CD4-positive, alpha-beta memory T cell (primary cell): Measurements from ENCODE around the gene SUPT16H. TPM values are rescaled to one million over a fixed set of nuclear protein-coding genes. Genes with fewer than 3 reads are reported as not detected.
"Not testable (repeated sequence)": the region's sequence is repeated elsewhere in the genome, so short reads cannot be mapped to it uniquely, and the experiment has no call there.

ENCODE experiments used
- CTCF ChIA-PET: fragments of 350-600 bp; sonication (Branson Sonifier 250); formaldehyde crosslinking; loops from one replicate; lab custom pipeline; 2021; ENCODE audit warnings: inconsistent platforms; ENCODE audit not compliant: partially characterized antibody; lab: Charles Lee
- POLR2A ChIA-PET: fragments of 350-600 bp; sonication (Branson Sonifier 250); formaldehyde crosslinking; loops from one replicate; lab custom pipeline; 2021; ENCODE audit not compliant: partially characterized antibody; lab: Charles Lee
- DNase-seq, 5 donors: peaks; one replicate each; pipeline versions ENCODE4 v3.0.0 to v3.0.0-alpha.2; 2020 to 2022; ENCODE audit warnings: mixed read lengths in 1 of 5
- H3K27ac ChIP-seq: one replicate; pipeline ENCODE4 v1.7.0; 2013; ENCODE audit warnings: low read depth, low read length
- H3K27me3 ChIP-seq: 2 replicates; pipeline ENCODE4 v1.7.0; 2013; ENCODE audit warnings: mild to moderate bottlenecking, low read length, moderate library complexity; ENCODE audit not compliant: insufficient read depth
- H3K36me3 ChIP-seq: 2 replicates; pipeline ENCODE4 v1.7.0; 2013; ENCODE audit warnings: mild to moderate bottlenecking, low read length, moderate library complexity; ENCODE audit not compliant: insufficient read depth
- H3K4me1 ChIP-seq: 2 replicates; pipeline ENCODE4 v1.7.0; 2013; ENCODE audit warnings: mild to moderate bottlenecking, low read length, moderate library complexity; ENCODE audit not compliant: insufficient read depth
- H3K4me3 ChIP-seq, 2 donors: one replicate each; pipeline ENCODE4 v1.7.0; 2013; ENCODE audit warnings: low read length in 2 of 2, mild to moderate bottlenecking in 1 of 2
- H3K9me3 ChIP-seq, 2 donors: one replicate each; pipeline ENCODE4 v1.7.0; 2013; ENCODE audit warnings: low read length in 2 of 2, control low read depth in 1 of 2; ENCODE audit not compliant: control insufficient read depth in 1 of 2
- H3K27ac Mint-ChIP-seq, 7 donors: one replicate each; pipeline ENCODE4 v1.8.0; 2020 to 2021; ENCODE audit warnings: mixed read lengths in 7 of 7, mild to moderate bottlenecking in 6 of 7, inconsistent platforms in 3 of 7, moderate library complexity in 3 of 7
- H3K27me3 Mint-ChIP-seq, 2 donors: one replicate each; pipeline ENCODE4 v1.8.0; 2020 to 2021; ENCODE audit warnings: mixed read lengths in 2 of 2
- H3K36me3 Mint-ChIP-seq, 2 donors: one replicate each; pipeline ENCODE4 v1.8.0; 2020 to 2021; ENCODE audit warnings: mixed read lengths in 2 of 2, inconsistent platforms in 1 of 2, mild to moderate bottlenecking in 1 of 2
- H3K4me1 Mint-ChIP-seq, 4 donors: one replicate each; pipeline ENCODE4 v1.8.0; 2020 to 2021; ENCODE audit warnings: mixed read lengths in 4 of 4, mild to moderate bottlenecking in 1 of 4
- H3K4me3 Mint-ChIP-seq, 8 donors: one replicate each; pipeline ENCODE4 v1.8.0; 2020 to 2021; ENCODE audit warnings: mixed read lengths in 8 of 8, mild to moderate bottlenecking in 7 of 8, moderate library complexity in 6 of 8, inconsistent platforms in 3 of 8
- H3K9me3 Mint-ChIP-seq, 8 donors: one replicate each; pipeline ENCODE4 v1.8.0; 2020 to 2021; ENCODE audit warnings: mixed read lengths in 8 of 8, mild to moderate bottlenecking in 5 of 8, inconsistent platforms in 3 of 8, moderate library complexity in 1 of 8
- intact Hi-C: fragments of 100-400 bp; cut with micrococcal nuclease; formaldehyde crosslinking; loops from one replicate; pipeline ENCODE4 v1.15.1; 2023
- polyA plus RNA-seq, 2 donors: library from polyadenylated mRNA; unstranded; fragments of 300-500 nt; fragmentation: Illumina TruSeq; gene quantifications; one replicate each; pipeline ENCODE4 v1.2.3, GENCODE V29; 2021
- total RNA-seq, 2 experiments: library from RNA; stranded (reverse); gene quantifications; one replicate each; pipeline ENCODE4 v1.2.3, GENCODE V29; 2021

Gene SUPT16H
- total and polyA plus RNA-seq, 4 experiments from 2014 or later, result 60.6 to 87.2 (median 84.5) TPM

DNA sequence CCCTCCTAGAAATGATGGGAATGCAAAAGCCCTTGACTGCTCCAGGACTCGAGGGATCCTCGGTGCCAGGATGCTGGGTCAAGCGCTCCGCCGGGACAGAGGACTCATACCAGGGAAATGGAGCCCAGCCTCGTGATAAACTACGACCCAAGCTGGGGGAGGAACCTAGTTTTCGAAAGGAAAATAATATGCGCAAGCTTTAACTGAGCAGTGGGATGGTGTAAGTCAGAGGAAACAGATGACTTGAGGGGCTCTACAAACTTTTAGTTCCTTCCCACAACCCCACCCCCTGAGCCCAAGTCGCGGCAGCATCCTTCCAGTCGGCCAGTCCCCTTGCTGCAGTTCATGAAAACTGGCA, 654 bp upstream of the SUPT16H start:
- POLR2A ChIA-PET, result interaction anchor here (1.0 to 1.8 kb wide), 14 partner anchors 8 to 181 kb away, joined by 3 to 15 read pairs (median 5); partner anchors contain the start of genes CHD8, METTL3, RAB2B and TOX4
- CTCF ChIA-PET, result interaction anchor here (0.7 to 1.0 kb wide), 3 partner anchors 71 to 143 kb away, joined by 3 to 7 read pairs (median 3); partner anchors contain the start of gene CHD8
- Mint-ChIP-seq H3K4me1 (peaks cover 23 to 50% (median 38%) of the 10 kb centered on the region in 4 donors), H3K9me3 (no peaks in the 10 kb centered on the region), H3K27me3 (no peaks in the 10 kb centered on the region), H3K4me3 (peak overlapping the region; percentile 95 to 100 (median 97)), H3K36me3 (peaks cover 3 to 36% of the 10 kb centered on the region in 2 donors), H3K27ac (peak overlapping the region; percentile 96 to 100 (median 99))
- Histone ChIP-seq H3K4me3 (peak overlapping the region; percentile 98 to 99), H3K36me3 (peaks cover 15% of the 10 kb centered on the region), H3K27me3 (no peaks in the 10 kb centered on the region), H3K9me3 (no peaks in the 10 kb centered on the region), H3K4me1 (peaks cover 45% of the 10 kb centered on the region), H3K27ac (peak overlapping the region; percentile 82)
- intact Hi-C loops, result loop anchor here (1.0 to 5.0 kb wide), 8 partner anchors 52 to 702 kb away; partner anchors contain the start of genes CHD8, HNRNPC, METTL3 and RAB2B
- no peak for DNase-seq

DNA sequence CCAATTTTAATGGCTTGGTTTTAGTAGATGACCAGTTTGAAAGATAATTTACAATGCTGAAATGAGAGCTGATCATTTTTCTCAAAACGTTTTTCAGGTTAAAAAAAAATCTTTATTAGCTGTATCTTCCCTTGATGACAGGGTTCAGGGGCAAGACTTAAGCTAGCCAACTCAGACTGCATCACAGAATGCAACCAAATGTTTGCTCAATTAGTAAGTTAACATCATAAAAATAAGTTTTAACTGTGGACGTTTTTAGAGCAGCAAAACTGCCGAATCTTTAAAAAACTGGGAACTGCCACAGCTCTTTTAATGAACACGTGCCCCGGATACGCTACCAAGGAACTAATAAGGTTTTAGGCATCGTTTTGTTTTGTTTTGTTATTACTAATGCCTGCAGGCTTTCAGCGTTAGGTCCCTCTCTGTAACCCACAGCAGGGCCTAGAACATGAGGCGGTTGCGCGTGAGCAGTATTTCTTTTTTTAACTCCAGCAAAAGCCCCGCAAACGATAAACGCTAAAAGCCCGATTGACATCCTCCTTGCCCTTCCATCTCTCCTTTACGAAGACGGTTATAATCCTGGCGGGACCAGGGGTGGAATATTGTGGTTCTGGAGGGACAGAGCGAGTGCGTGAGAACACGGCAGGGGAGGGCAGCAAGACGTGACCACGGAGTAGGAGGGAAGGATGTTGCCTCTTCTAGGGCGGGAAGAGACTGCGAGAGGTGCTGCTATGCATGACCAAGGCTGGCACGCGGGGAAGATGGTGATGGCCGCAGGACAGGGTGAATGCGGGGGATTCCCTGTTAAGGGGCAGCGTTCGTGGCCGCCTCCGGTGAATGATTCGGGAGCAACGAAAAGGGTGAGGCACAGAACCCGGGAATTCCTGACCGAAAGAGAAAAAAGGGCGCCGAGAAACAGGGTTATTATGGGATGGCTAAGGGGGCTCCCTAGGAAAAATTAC, 652 bp downstream of the SUPT16H start:
- ChIA-PET CTCF (interaction anchor here (1.1 to 1.4 kb wide), 2 partner anchors 73 to 118 kb away, joined by 3 to 4 read pairs; partner anchors contain the start of gene CHD8), POLR2A (interaction anchor here (0.9 to 1.2 kb wide), 4 partner anchors 54 to 121 kb away, joined by 3 to 7 read pairs (median 6); partner anchors contain the start of genes CHD8, RAB2B and TOX4)
- intact Hi-C loops, result loop anchor here (5.0 kb wide), 1 partner anchor 701 kb away; the partner anchor contains the start of gene RNASE4
- peak overlapping the region; percentile 82 for H3K27ac ChIP-seq
- no peaks in the 10 kb centered on the region for H3K27me3 ChIP-seq
- H3K36me3 ChIP-seq, result peaks cover 9% of the 10 kb centered on the region
- peak overlapping the region; percentile 98 to 99 for H3K4me3 ChIP-seq
- H3K9me3 ChIP-seq, result no peaks in the 10 kb centered on the region
- Mint-ChIP-seq H3K9me3 (no peaks in the 10 kb centered on the region), H3K27me3 (no peaks in the 10 kb centered on the region), H3K36me3 (peaks cover 2 to 32% of the 10 kb centered on the region in 2 donors), H3K4me1 (peaks cover 26 to 57% (median 39%) of the 10 kb centered on the region in 4 donors), H3K4me3 (peak overlapping the region; percentile 95 to 100 (median 97)), H3K27ac (peak overlapping the region; percentile 96 to 100 (median 99))
- peak; percentile 4 to 74 (median 29) for DNase-seq
- H3K4me1 ChIP-seq, result peaks cover 50% of the 10 kb centered on the region

DNA sequence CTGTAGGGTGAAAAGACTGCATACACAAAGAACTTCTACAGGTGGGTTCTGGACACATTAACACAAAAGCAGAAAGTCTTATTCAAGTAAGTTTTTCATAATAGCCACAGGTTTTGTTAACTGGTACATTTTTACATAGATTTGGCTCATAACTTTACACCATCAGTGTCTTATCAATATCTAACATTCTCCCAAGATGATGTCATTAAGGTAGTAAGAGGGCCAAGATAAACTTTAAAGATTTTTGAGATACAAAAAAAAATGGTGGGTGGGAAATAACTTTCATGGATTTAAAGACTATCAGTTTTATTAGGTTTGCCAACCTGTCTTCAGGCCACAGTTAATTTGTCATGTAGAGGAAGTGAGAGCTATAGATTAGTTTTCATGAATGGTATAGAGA, 1.7 kb downstream of the SUPT16H start:
- CTCF ChIA-PET, result interaction anchor here (1.1 to 1.4 kb wide), 2 partner anchors 74 to 117 kb away, joined by 3 to 4 read pairs; partner anchors contain the start of gene CHD8
- H3K36me3 ChIP-seq, result peaks cover 4% of the 10 kb centered on the region
- H3K36me3 Mint-ChIP-seq, result peaks cover 0 to 39% of the 10 kb centered on the region in 2 donors
- peaks cover 26 to 64% (median 39%) of the 10 kb centered on the region in 4 donors for H3K4me1 Mint-ChIP-seq
- no peaks in the 10 kb centered on the region for H3K27me3 Mint-ChIP-seq
- H3K4me3 ChIP-seq, result no peak overlapping the region
- intact Hi-C loops, result loop anchor here (5.0 kb wide), 1 partner anchor 700 kb away; the partner anchor contains the start of gene RNASE4
- peak overlapping the region; percentile 64 to 99 (median 88) for H3K4me3 Mint-ChIP-seq
- H3K27ac Mint-ChIP-seq, result peak overlapping the region in 5 of 7 donors; percentile 31 to 99 (median 83)
- no peaks in the 10 kb centered on the region for H3K9me3 Mint-ChIP-seq
- POLR2A ChIA-PET, result interaction anchor here (0.9 to 1.2 kb wide), 3 partner anchors 55 to 120 kb away, joined by 3 to 7 read pairs (median 5); partner anchors contain the start of gene CHD8
- H3K4me1 ChIP-seq, result peaks cover 50% of the 10 kb centered on the region
- no peak for DNase-seq
- peak overlapping the region; percentile 9 for H3K27ac ChIP-seq
- no peaks in the 10 kb centered on the region for H3K9me3 ChIP-seq
- H3K27me3 ChIP-seq, result no peaks in the 10 kb centered on the region

DNA sequence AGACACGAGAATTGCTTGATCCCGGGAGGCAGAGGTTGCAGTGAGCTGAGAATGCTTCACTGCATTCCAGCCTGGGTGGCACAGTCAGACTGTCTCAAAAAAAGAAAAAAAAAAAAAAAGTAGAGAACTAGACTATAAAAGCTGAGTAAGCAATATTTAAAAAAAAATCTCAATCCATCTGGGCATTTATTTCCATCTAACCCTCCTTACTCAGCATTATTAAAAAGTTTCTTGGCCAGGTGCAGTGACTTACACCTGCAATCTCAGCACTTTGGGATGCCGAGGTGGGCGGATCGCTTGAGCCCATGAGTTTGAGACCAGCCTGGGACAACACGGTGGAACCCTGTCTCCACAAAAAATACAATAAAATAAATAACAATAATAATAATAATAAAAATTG, 4.5 kb downstream of the SUPT16H start:
- H3K27ac ChIP-seq, result no peak overlapping the region
- Mint-ChIP-seq H3K36me3 (peaks cover 0 to 39% of the 10 kb centered on the region in 2 donors), H3K4me3 (no peak overlapping the region), H3K9me3 (no peaks in the 10 kb centered on the region), H3K27ac (no peak overlapping the region), H3K27me3 (no peaks in the 10 kb centered on the region), H3K4me1 (peaks cover 24 to 60% (median 36%) of the 10 kb centered on the region in 4 donors)
- intact Hi-C loops, result no loop called here
- no peaks in the 10 kb centered on the region for H3K27me3 ChIP-seq
- H3K4me1 ChIP-seq, result peaks cover 41% of the 10 kb centered on the region
- POLR2A ChIA-PET, result no interaction called here
- no peak overlapping the region for H3K4me3 ChIP-seq
- H3K9me3 ChIP-seq, result no peaks in the 10 kb centered on the region
- H3K36me3 ChIP-seq, result no peaks in the 10 kb centered on the region
- CTCF ChIA-PET, result no interaction called here
- DNase-seq, result no peak

DNA sequence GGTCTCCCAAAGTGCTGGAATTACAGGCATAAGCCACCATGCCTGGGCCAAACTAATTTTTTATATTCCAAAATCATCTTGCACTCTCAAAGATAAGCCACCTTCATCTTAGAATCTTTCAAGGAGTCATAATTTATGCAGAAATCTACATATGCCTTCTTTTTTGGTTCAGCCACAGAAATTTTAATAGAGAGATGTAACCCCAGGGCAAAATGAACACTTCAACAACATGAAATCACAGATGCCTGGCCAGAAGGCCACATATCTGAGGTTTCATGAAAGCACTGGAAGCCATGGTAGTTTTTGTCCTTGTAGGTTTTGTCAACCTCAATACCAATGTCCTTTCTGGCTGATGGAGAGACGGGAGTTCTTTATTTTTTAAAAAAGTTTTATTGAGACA, 9.8 kb downstream of the SUPT16H start:
- H3K36me3 ChIP-seq, result peaks cover 28% of the 10 kb centered on the region
- H3K9me3 Mint-ChIP-seq, result no peaks in the 10 kb centered on the region
- H3K4me3 Mint-ChIP-seq, result no peak overlapping the region
- POLR2A ChIA-PET, result no interaction called here
- intact Hi-C loops, result no loop called here
- no peak overlapping the region for H3K27ac ChIP-seq
- peaks cover 6 to 20% (median 10%) of the 10 kb centered on the region in 4 donors for H3K4me1 Mint-ChIP-seq
- no peak for DNase-seq
- H3K27ac Mint-ChIP-seq, result peak overlapping the region in 3 of 7 donors; percentile 7 to 35 (median 18)
- no peaks in the 10 kb centered on the region for H3K27me3 Mint-ChIP-seq
- peaks cover 3% of the 10 kb centered on the region for H3K4me1 ChIP-seq
- CTCF ChIA-PET, result no interaction called here
- H3K4me3 ChIP-seq, result no peak overlapping the region
- peaks cover 20 to 53% of the 10 kb centered on the region in 2 donors for H3K36me3 Mint-ChIP-seq
- H3K9me3 ChIP-seq, result no peaks in the 10 kb centered on the region
- H3K27me3 ChIP-seq, result no peaks in the 10 kb centered on the region

DNA sequence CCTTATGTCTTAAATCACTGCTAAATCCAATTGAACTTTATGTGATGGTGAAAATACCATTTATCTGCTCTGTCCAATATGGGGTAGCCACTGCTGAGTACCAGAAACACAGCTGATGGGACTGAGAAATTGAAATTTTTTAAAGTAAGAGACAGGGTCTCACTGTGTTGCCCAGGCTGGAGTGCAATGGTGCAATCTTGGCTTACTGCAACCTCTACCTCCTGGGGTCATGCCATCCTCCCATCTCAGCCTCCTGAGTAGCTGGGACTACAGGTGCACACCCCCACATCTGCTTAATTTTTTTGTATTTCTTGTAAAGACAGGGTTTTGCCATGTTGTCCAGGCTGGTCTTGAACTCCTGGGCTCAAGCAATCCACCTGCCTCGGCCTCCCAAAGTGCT, 11.0 kb downstream of the SUPT16H start:
- peaks cover 39% of the 10 kb centered on the region for H3K36me3 ChIP-seq
- H3K27ac Mint-ChIP-seq, H3K27me3 Mint-ChIP-seq, CTCF ChIA-PET, DNase-seq, H3K4me3 Mint-ChIP-seq, H3K9me3 ChIP-seq, H3K4me1 ChIP-seq, H3K4me3 ChIP-seq, intact Hi-C loops, H3K27me3 ChIP-seq, H3K27ac ChIP-seq, H3K9me3 Mint-ChIP-seq: not testable (repeated sequence)
- H3K36me3 Mint-ChIP-seq, result peaks cover 30 to 62% of the 10 kb centered on the region in 2 donors
- H3K4me1 Mint-ChIP-seq, result peaks cover 3 to 13% (median 9%) of the 10 kb centered on the region in 4 donors
- POLR2A ChIA-PET, result interaction anchor here (0.8 kb wide), 1 partner anchor 36 kb away, joined by 4 read pairs; no protein-coding TSS in a partner anchor
